Neural progenitor cell (in vitro differentiated cells): ENCODE data around the gene STRIP1.

Experiments used
- CTCF ChIP-seq: fragments of 200-600 bp; sonication (generic); IDR thresholded peaks from 2 replicates; pipeline ENCODE4 v1.5.1; 2017; ENCODE audit warnings: antibody characterized with exemption, mild to moderate bottlenecking
- EZH2 ChIP-seq: fragments of 200-600 bp; sonication (generic); IDR thresholded peaks from 2 replicates; pipeline ENCODE4 v1.6.1; 2017; ENCODE audit warnings: antibody characterized with exemption, mild to moderate bottlenecking, moderate library complexity
- EZH2phosphoT487 ChIP-seq: fragments of 200-600 bp; sonication (generic); IDR thresholded peaks from 2 replicates; pipeline ENCODE4 v1.6.1; 2017; ENCODE audit warnings: antibody characterized with exemption

GRCh38 chr1:110053552-110054428 lies 19.4 kb downstream of the STRIP1 start:
- TF ChIP-seq EZH2: no peak
- peak; percentile 94 for TF ChIP-seq CTCF
- no peak for TF ChIP-seq EZH2phosphoT487
